HepG2 (cell line): ENCODE results near the gene SUPT4H1. TPM values are rescaled to one million over a fixed set of nuclear protein-coding genes. Genes with fewer than 3 reads are reported as not detected.

Experiments used
- AFF4 ChIP-seq: sonication (generic); formaldehyde crosslinking; IDR thresholded peaks from 2 replicates; pipeline ENCODE4 v1.4.0; 2020; ENCODE audit warnings: missing genetic modification reagents
- AKAP8 ChIP-seq: sonication (generic); formaldehyde crosslinking; IDR thresholded peaks from 2 replicates; pipeline ENCODE4 v1.5.1; 2020; ENCODE audit warnings: mild to moderate bottlenecking, missing genetic modification reagents
- BATF2 ChIP-seq: sonication (generic); formaldehyde crosslinking; IDR thresholded peaks from 2 replicates; pipeline ENCODE4 v1.8.0; 2022; ENCODE audit warnings: mild to moderate bottlenecking, missing genetic modification reagents, moderate library complexity
- FOXO4 ChIP-seq: sonication (generic); formaldehyde crosslinking; conservative IDR thresholded peaks from 2 replicates; pipeline ENCODE4 v1.8.1; 2023; ENCODE audit warnings: missing genetic modification reagents
- HOXA9 ChIP-seq: sonication (generic); formaldehyde crosslinking; IDR thresholded peaks from 2 replicates; pipeline ENCODE4 v1.8.1; 2022; ENCODE audit warnings: missing genetic modification reagents, mild to moderate bottlenecking, moderate library complexity, borderline replicate concordance
- KAT8 ChIP-seq: IDR thresholded peaks from 2 replicates; pipeline ENCODE4 v1.6.1; 2016; ENCODE audit warnings: missing genetic modification reagents, missing compliant biosample characterization
- KIAA2018 ChIP-seq: sonication (generic); formaldehyde crosslinking; IDR thresholded peaks from 2 replicates; pipeline ENCODE4 v1.5.0; 2020; ENCODE audit warnings: mild to moderate bottlenecking, missing genetic modification reagents, borderline replicate concordance
- KMT2A ChIP-seq: sonication (generic); formaldehyde crosslinking; IDR thresholded peaks from 2 replicates; pipeline ENCODE4 v1.4.0; 2020; ENCODE audit warnings: missing genetic modification reagents
- NFYC ChIP-seq: IDR thresholded peaks from 2 replicates; pipeline ENCODE4 v1.6.1; 2016; ENCODE audit warnings: missing genetic modification reagents, missing compliant biosample characterization
- POGZ ChIP-seq: sonication (generic); formaldehyde crosslinking; IDR thresholded peaks from 2 replicates; pipeline ENCODE4 v1.4.0; 2020; ENCODE audit warnings: mild to moderate bottlenecking, missing genetic modification reagents
- RARA ChIP-seq: IDR thresholded peaks from 2 replicates; pipeline ENCODE4 v1.6.1; 2016; ENCODE audit warnings: missing genetic modification reagents, missing compliant biosample characterization
- ZBTB3 ChIP-seq: sonication (generic); formaldehyde crosslinking; IDR thresholded peaks from 2 replicates; pipeline ENCODE4 v1.4.0; 2020; ENCODE audit warnings: low read depth, mild to moderate bottlenecking, moderate library complexity, missing genetic modification reagents, borderline replicate concordance
- ZNF564 ChIP-seq: sonication (generic); formaldehyde crosslinking; IDR thresholded peaks from 2 replicates; pipeline ENCODE4 v1.8.1; 2023; ENCODE audit warnings: mild to moderate bottlenecking, missing genetic modification reagents
- ZNF589 ChIP-seq: sonication (generic); formaldehyde crosslinking; conservative IDR thresholded peaks from 2 replicates; pipeline ENCODE4 v1.8.0; 2022; ENCODE audit warnings: mild to moderate bottlenecking, moderate library complexity, missing genetic modification reagents
- ZNF598 ChIP-seq: sonication (generic); formaldehyde crosslinking; IDR thresholded peaks from 2 replicates; pipeline ENCODE4 v1.5.1; 2020; ENCODE audit warnings: mild to moderate bottlenecking, missing genetic modification reagents, borderline replicate concordance
- polyA plus RNA-seq, 8 experiments: library from polyadenylated mRNA; depleted of rRNA in 3 of 8; stranded (reverse) in 7 of 8; unstranded in 1 of 8; fragments of >200 nt; fragmentation: Illumina TruSeq in 4 of 8; extraction: Trizol in 4 of 8; gene quantifications; 2 replicates each; pipeline versions ENCODE4 v1.2.1 to v1.2.3, GENCODE V29; 2011 to 2016; ENCODE audit warnings: low read depth in 4 of 8, missing spikeins in 1 of 8, mixed read lengths in 1 of 8; ENCODE audit not compliant: insufficient read depth in 1 of 8
- total RNA-seq, 5 experiments: library from RNA; depleted of rRNA; stranded (reverse); fragments of >200 nt; fragmentation: Illumina TruSeq; extraction: Trizol; gene quantifications; 2 replicates each; pipeline ENCODE4 v1.2.3, GENCODE V29; 2016; ENCODE audit warnings: low read depth in 1 of 5

Gene SUPT4H1
- total and polyA plus RNA-seq, 2 of the 13 experiments (the other 11 are each of a cell fraction or from before 2014, with no cell fraction given) = 155 to 244 TPM

GRCh38 chr17:58391302-58391984 lies 39.4 kb upstream of the SUPT4H1 start (continued):
- TF ChIP-seq KMT2A (CRISPR knock-in tag) (peak; percentile 93), KIAA2018 (CRISPR knock-in tag) (no peak), ZNF589 (peak; percentile 94; the same call in 1 of the 2 replicates), AFF4 (peak; percentile 97), FOXO4 (CRISPR knock-in tag) (no peak), BATF2 (CRISPR knock-in tag) (no peak), NFYC (peak; percentile 54), RARA (CRISPR knock-in tag) (peak; percentile 98), ZBTB3 (CRISPR knock-in tag) (peak; percentile 93), ZNF598 (CRISPR knock-in tag) (peak; percentile 85), ZNF564 (CRISPR knock-in tag) (peak; percentile 89; the same call in 1 of the 2 replicates), AKAP8 (peak; percentile 84), KAT8 (CRISPR knock-in tag) (peak; percentile 88), HOXA9 (peak; percentile 62; the same call in 1 of the 2 replicates), POGZ (CRISPR knock-in tag) (peak; percentile 98)
